HG03460 (cell line): ENCODE measurements around the gene MUC5AC.
"Not testable (repeated sequence)": the region's sequence is repeated elsewhere in the genome, so short reads cannot be mapped to it uniquely, and the experiment has no call there.

Source experiments
- ATAC-seq: cut with Tn5 transposase; IDR thresholded peaks from one replicate; pipeline ENCODE4 v1.9.1; 2021; ENCODE audit not compliant: unreplicated experiment

MUC5AC gene

DNA sequence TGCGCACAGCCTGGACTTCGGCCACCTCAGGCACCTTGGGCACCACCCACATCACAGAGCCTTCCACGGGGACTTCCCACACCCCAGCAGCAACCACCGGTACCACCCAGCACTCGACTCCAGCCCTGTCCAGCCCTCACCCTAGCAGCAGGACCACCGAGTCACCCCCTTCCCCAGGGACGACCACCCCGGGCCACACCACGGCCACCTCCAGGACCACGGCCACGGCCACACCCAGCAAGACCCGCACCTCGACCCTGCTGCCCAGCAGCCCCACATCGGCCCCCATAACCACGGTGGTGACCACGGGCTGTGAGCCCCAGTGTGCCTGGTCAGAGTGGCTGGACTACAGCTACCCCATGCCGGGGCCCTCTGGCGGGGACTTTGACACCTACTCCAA is 91.2 kb downstream of the MUC5AC start:
- not testable (repeated sequence) for ATAC-seq

DNA sequence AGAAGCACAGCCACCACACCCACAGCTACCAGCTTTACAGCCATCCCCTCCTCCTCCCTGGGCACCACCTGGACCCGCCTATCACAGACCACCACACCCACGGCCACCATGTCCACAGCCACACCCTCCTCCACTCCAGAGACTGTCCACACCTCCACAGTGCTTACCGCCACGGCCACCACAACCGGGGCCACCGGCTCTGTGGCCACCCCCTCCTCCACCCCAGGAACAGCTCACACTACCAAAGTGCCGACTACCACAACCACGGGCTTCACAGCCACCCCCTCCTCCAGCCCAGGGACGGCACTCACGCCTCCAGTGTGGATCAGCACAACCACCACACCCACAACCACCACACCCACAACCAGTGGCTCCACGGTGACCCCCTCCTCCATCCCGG is 92.7 kb downstream of the MUC5AC start:
- not testable (repeated sequence) for ATAC-seq
